Measurements from ENCODE around the gene IRF1.

The IRF1 gene

DNA sequence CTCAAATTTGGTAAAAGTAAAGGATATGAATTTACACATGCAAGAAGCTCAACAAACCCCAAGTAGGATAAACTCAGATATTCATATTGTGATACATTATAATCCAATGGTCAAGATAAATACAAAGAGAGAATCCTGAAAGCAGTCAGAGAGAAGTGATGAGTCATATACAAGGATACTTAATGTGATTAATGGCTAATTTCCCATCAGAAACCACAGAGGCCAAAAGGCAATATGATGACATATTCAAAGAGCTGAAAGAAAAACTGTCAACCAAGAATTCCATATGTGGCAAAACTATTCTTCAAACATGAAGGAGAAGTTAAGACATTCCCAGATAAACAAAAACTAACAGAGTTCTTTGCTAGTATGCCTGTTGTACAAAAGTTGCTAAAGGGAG, 19.5 kb upstream of the IRF1 start:
- peaks cover 14% of the 10 kb centered on the region for H3K9me3 Mint-ChIP-seq
- no peak overlapping the region for H3K27ac Mint-ChIP-seq
- H3K4me3 Mint-ChIP-seq, result no peak overlapping the region
- H3K36me3 Mint-ChIP-seq (ENCODE audit: low read depth), result peaks cover 2% of the 10 kb centered on the region
- no peak for DNase-seq (ENCODE audit: low spot score)
- peaks cover 19% of the 10 kb centered on the region for H3K27me3 Mint-ChIP-seq (ENCODE audit: low read depth)
- H3K4me1 Mint-ChIP-seq (ENCODE audit: low read depth), result peaks cover 13% of the 10 kb centered on the region

DNA sequence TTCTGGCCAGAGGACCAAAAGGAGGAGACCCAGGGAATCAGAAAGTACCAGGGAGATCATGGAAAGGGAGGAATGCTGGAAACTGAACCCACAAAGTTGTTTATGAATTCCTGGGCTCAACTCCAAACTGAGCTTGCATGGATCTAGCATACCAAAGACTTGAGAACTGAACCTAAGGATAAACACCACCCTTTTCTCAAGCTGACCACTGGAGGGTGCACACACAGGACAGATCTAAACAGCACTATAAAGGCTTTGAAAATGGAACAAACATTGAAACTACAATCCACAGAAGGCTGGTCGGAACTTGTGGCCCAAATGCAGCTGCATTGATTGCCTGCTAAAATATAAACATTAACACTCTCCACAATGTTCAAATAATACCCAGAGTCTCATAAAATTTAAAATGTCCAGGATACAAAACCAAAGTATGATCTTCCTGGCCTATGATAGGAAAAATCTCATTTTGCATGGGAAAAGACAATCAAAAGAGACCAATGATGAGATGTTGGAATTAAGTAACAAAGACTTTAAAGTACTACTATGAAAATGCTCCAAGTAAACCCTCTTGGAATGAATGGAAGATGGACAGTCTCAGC, 15.6 kb upstream of the IRF1 start:
- Mint-ChIP-seq H3K27ac (no peak overlapping the region), H3K4me3 (no peak overlapping the region), H3K36me3 (ENCODE audit: low read depth) (peaks cover 2% of the 10 kb centered on the region), H3K27me3 (ENCODE audit: low read depth) (peaks cover 17% of the 10 kb centered on the region), H3K4me1 (ENCODE audit: low read depth) (peaks cover 15% of the 10 kb centered on the region), H3K9me3 (peaks cover 4% of the 10 kb centered on the region)
- peak; percentile 7 for DNase-seq (ENCODE audit: low spot score)

DNA sequence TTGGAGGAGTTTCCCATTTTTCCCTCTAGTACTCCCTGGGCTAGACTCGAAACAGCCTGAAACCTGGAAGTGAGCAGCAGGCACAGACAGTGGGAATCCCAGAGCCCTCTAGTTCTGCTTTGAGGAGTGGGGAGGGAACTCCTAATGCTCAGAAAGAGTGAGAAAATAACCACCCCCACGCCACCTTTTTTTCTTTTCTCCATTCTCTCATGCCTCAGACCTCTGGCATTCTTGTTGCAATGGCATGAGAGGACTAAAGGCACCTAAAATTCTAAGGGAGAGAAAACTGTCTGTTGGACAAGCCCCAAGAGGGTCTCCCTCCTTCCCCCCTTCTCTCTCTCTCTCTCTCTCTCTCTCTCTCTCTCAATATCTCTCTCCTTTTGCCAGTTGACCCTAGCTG, 15.1 kb upstream of the IRF1 start:
- Mint-ChIP-seq H3K36me3 (ENCODE audit: low read depth) (peaks cover 2% of the 10 kb centered on the region), H3K27ac (no peak overlapping the region), H3K4me1 (ENCODE audit: low read depth) (peaks cover 16% of the 10 kb centered on the region), H3K4me3 (no peak overlapping the region), H3K9me3 (peaks cover 4% of the 10 kb centered on the region), H3K27me3 (ENCODE audit: low read depth) (peaks cover 17% of the 10 kb centered on the region)
- peak; percentile 0 for DNase-seq (ENCODE audit: low spot score)

DNA sequence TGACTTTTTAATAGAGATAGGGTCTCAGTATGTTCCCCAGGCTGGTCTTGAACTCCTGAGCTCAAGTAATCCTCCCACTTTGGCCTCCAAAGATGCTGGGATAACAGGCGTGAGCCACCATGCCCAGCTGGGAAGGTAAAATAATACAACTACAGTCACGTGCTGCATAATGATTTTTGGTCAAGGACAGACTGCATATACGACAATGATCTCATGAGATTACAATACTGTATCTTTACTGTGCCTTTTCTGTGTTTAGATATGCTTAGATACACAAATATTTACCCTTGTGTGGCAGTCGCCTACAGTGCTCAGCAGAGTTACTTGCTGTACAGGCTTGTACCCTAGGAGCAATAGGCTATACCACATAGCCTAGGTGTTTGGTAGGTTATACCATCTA, 14.2 kb upstream of the IRF1 start:
- H3K27ac Mint-ChIP-seq, result no peak overlapping the region
- no peak for DNase-seq (ENCODE audit: low spot score)
- H3K4me3 Mint-ChIP-seq, result no peak overlapping the region
- peaks cover 1% of the 10 kb centered on the region for H3K36me3 Mint-ChIP-seq (ENCODE audit: low read depth)
- H3K4me1 Mint-ChIP-seq (ENCODE audit: low read depth), result peaks cover 20% of the 10 kb centered on the region
- peaks cover 14% of the 10 kb centered on the region for H3K27me3 Mint-ChIP-seq (ENCODE audit: low read depth)
- peaks cover 2% of the 10 kb centered on the region for H3K9me3 Mint-ChIP-seq

DNA sequence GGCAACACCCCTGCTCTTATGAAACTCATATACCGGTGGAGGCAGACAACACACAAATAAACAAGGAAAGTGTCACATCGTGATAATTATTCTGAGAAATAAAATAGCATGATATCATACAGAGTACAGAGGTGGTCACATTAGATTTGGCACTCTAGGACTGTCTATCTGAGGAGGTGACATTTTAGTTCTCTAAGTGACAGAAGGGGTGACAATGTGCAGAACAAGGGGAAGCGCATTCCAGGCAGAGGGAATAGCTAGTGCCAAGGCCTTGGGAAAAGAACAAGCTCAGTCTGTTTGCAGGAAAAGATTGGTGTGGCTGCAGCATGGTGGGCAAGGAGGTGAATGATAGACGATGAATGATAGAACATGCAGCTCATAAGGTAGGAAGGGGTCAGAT, 12.7 kb upstream of the IRF1 start:
- Mint-ChIP-seq H3K4me3 (no peak overlapping the region), H3K36me3 (ENCODE audit: low read depth) (no peaks in the 10 kb centered on the region), H3K4me1 (ENCODE audit: low read depth) (peaks cover 18% of the 10 kb centered on the region), H3K27ac (no peak overlapping the region), H3K9me3 (no peaks in the 10 kb centered on the region), H3K27me3 (ENCODE audit: low read depth) (peaks cover 9% of the 10 kb centered on the region)
- no peak for DNase-seq (ENCODE audit: low spot score)

DNA sequence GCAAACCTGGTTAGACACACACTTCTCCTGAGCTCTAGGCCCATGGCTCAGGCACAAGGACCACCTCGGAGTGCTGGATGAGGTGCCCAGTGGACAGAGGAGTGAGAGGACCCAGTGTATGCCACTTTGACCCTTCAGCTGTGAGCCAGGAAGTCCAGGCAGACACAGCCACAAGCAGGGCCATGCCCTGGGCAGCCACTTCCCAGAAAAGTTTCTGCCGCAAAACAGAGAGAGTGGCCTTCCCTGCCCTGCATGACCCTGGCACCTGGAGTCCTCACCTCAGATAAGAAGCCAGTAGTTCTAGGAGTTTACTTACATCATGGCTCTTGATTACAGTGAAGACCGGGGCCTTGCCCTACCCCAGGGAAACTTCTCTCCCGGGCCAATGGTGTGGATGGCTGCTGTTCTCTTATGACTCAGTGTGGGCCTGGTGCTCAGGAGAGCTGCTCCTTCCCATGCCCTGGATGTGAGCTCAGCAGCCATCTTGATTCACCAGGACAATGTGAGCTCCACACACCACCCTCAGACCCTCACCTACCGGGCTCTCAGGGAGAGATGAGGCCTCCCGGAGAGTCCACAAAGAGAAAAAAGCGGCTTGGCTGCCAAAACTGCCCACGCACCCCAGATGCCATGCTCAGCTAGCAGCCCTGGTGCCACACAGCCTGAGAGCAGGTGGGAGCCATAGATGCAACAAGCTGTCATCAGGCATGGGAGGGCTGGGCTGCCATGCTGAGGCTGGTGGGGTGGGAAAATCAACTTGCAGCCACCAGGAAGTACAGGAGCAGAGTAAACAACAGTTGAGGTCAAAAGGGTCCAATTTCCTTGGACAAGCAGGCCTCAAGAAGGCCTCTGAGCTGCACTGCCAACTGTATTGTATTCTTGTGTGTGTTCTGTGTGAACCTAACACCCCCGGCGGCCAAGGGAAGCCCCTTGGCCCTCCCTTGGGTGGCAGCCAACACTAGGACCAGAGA, 11.7 kb upstream of the IRF1 start:
- Mint-ChIP-seq H3K27me3 (ENCODE audit: low read depth) (peaks cover 6% of the 10 kb centered on the region), H3K4me3 (no peak overlapping the region), H3K9me3 (no peaks in the 10 kb centered on the region), H3K4me1 (ENCODE audit: low read depth) (peaks cover 24% of the 10 kb centered on the region), H3K27ac (no peak overlapping the region), H3K36me3 (ENCODE audit: low read depth) (no peaks in the 10 kb centered on the region)
- DNase-seq (ENCODE audit: low spot score), result no peak

DNA sequence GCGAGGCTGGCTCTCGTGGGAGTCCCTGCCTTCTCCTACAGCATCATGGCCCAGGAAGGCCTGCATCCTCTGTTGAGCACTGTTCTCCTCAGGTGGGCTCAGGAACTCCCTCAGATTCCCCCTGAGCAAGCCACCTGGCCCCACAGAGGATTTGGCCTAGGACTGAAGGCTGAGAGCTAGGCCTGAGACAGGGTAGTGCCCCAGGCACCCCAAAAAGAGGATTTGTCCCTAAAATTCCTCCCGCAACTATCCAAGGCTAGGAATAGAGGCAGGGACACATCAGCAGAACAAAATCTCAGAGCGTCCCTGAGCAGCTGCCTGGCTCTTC, 11.0 kb upstream of the IRF1 start:
- H3K9me3 Mint-ChIP-seq, result no peaks in the 10 kb centered on the region
- H3K27me3 Mint-ChIP-seq (ENCODE audit: low read depth), result peaks cover 6% of the 10 kb centered on the region
- H3K36me3 Mint-ChIP-seq (ENCODE audit: low read depth), result no peaks in the 10 kb centered on the region
- H3K4me3 Mint-ChIP-seq, result no peak overlapping the region
- no peak overlapping the region for H3K27ac Mint-ChIP-seq
- H3K4me1 Mint-ChIP-seq (ENCODE audit: low read depth), result peaks cover 26% of the 10 kb centered on the region
- no peak for DNase-seq (ENCODE audit: low spot score)

DNA sequence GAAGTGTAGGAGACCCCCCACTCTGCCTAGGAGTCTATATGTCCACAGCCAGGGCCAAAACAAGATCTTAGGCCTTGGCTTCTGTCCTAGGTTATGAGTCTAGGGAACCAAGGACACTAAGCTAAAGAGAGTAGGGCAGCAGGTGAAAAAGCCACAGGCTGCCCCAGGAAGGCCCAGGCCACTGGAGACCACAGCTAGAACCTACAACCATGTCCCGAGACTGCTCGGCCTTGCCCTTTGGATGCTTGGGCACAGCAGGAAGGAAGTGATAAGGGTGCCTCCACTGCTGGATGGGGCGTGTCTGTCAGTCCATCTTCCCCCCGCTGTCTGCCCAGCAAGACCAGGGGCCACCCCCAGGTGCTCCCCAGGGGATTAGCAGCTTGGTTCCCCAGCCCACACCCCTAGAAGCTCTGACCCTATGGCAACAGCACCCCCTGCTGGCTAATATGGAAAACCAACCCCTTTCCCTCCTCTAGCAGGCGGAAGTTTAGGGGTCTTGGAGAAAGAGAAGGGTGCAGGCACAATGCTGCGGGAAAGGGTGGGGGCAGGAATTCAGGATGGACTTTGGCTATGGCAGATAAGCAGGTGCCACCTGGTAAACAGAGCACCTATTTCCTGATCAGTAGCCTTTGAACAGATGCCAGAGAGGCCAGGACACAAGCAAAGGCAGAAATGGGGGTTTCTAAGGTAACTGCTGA, 10.5 kb upstream of the IRF1 start:
- DNase-seq (ENCODE audit: low spot score), result peak; percentile 65
- Mint-ChIP-seq H3K4me1 (ENCODE audit: low read depth) (peaks cover 26% of the 10 kb centered on the region), H3K4me3 (no peak overlapping the region), H3K36me3 (ENCODE audit: low read depth) (no peaks in the 10 kb centered on the region), H3K9me3 (no peaks in the 10 kb centered on the region), H3K27me3 (ENCODE audit: low read depth) (peaks cover 6% of the 10 kb centered on the region), H3K27ac (peak overlapping the region; percentile 74)

DNA sequence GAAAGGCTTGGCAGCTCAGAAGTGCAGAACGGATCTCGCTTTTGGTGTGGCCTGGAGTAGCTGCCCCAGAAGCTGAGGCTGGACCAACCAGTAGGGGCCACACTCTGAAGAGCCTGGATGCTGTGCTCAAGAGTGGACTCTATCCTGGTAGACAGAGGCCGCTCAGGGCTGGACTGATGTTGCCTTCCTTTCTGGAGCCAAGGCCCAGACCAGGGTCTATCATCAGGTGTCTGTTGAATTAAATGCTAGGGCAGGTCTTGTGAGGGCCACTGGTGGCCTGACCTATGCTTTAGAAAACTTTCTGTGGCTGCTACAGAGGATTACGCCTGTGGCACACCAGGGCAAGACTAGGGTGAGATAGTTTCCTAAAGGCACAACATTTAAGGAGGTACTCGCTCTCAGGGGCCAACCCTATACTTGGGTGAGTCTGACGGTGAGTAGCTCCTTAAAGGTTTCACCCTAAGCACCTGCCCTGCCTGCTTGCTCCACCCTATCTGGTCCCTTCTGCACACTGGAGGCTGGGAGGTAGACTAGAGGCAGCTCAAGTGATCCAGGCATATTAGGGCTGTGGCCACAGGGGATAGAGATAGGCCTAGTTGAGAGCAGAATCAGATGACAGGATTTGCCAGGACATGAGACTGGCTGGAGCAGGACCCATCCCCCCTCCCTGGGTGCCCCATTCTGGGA, 9.8 kb upstream of the IRF1 start:
- Mint-ChIP-seq H3K4me3 (no peak overlapping the region), H3K4me1 (ENCODE audit: low read depth) (peaks cover 25% of the 10 kb centered on the region), H3K27me3 (ENCODE audit: low read depth) (peaks cover 5% of the 10 kb centered on the region), H3K36me3 (ENCODE audit: low read depth) (no peaks in the 10 kb centered on the region), H3K9me3 (no peaks in the 10 kb centered on the region), H3K27ac (peak overlapping the region; percentile 53)
- DNase-seq (ENCODE audit: low spot score), result no peak

DNA sequence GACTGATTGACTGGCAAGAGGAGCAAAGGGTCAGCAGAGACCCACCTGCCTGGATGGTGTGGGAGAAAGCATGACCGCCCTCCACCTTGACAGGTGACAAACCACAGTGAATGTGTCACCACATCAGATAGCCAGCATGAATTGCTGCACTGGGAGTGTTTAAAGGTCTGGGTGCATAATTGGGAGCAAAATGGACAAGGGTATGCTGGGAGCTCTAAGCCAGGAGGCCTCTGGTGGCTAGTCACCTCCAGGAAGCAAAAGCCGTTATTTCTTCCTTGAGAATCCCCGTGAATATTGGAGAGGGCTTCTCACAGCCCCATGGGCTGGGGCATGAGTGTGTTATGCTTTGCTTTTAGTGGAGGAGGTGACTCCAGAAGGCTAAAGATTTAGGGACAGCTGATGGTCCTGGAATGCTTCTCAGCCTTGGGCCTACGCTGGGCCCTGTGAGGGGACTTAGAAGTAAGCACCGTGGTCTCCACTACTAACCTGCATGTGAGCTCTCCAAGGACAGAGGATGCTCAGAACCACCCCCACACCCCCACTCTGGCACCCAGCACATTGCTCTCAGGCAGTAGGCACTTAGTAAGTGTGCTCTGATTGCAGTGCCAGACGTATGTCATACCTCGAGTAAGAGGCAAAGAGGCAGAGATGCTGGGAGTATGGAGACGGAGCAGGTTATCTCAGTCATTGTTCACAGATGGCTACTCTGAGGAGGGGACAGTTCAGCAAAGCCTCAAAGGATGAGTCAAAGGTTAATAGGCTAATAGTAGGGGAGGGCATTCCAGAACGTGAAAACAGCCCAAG, 9.1 kb upstream of the IRF1 start:
- H3K36me3 Mint-ChIP-seq (ENCODE audit: low read depth), result no peaks in the 10 kb centered on the region
- peak overlapping the region; percentile 53 for H3K27ac Mint-ChIP-seq
- peaks cover 30% of the 10 kb centered on the region for H3K4me1 Mint-ChIP-seq (ENCODE audit: low read depth)
- no peaks in the 10 kb centered on the region for H3K9me3 Mint-ChIP-seq
- no peak overlapping the region for H3K4me3 Mint-ChIP-seq
- peaks cover 4% of the 10 kb centered on the region for H3K27me3 Mint-ChIP-seq (ENCODE audit: low read depth)
- no peak for DNase-seq (ENCODE audit: low spot score)

DNA sequence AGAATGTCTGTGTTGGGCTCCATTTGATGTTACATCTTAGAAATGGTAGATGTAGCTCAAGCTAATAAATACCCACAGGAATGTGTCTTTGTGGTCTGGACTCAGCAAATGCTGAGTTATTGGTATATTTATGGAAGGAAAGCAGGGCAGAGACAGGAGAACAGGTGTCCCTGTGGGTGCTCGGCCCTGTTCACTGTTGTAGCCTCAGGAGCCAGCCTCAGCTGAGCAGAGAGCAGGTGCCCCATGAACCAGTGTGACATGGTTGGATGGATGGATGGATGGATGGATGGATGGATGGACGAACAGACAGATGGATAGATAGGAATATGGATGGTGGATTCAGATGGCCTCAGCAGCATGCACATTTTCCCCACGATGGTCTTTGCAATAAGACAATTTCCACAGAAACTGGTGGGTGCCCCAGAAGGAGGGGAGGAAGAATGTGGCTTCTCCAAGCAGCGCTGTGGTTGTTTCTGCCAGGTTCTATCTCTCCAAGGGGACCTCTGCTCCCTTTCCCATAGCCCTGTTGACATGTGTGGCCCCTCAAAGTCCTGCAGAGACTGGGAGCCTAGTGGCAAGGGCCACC, 8.2 kb upstream of the IRF1 start:
- Mint-ChIP-seq H3K27me3 (ENCODE audit: low read depth) (peaks cover 4% of the 10 kb centered on the region), H3K4me1 (ENCODE audit: low read depth) (peaks cover 39% of the 10 kb centered on the region), H3K36me3 (ENCODE audit: low read depth) (peaks cover 2% of the 10 kb centered on the region), H3K4me3 (no peak overlapping the region), H3K9me3 (no peaks in the 10 kb centered on the region), H3K27ac (peak overlapping the region; percentile 46)
- DNase-seq (ENCODE audit: low spot score), result no peak

DNA sequence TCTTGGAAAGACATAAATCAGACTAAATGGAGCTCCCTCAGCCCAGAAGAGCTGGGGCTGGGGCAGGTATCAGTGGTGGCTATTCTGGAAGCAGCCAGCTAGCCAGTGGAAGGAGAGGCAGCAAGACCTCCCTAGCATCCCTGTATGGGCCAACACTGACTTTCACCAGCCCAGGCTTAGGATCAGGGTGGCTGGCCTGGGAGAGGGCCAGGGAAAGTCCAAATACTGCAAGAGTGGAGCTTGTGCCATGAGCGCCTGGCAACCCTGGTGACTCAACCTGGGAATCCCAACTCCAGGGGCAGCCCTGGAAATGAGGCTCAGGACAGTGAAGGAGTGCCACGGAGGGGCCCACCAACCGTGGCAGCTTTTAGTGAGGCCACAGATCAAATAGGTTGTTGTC, 7.6 kb upstream of the IRF1 start:
- peaks cover 1% of the 10 kb centered on the region for H3K27me3 Mint-ChIP-seq (ENCODE audit: low read depth)
- no peak overlapping the region for H3K4me3 Mint-ChIP-seq
- H3K36me3 Mint-ChIP-seq (ENCODE audit: low read depth), result peaks cover 5% of the 10 kb centered on the region
- H3K4me1 Mint-ChIP-seq (ENCODE audit: low read depth), result peaks cover 45% of the 10 kb centered on the region
- DNase-seq (ENCODE audit: low spot score), result peak; percentile 3
- H3K27ac Mint-ChIP-seq, result peak overlapping the region; percentile 91
- H3K9me3 Mint-ChIP-seq, result no peaks in the 10 kb centered on the region

DNA sequence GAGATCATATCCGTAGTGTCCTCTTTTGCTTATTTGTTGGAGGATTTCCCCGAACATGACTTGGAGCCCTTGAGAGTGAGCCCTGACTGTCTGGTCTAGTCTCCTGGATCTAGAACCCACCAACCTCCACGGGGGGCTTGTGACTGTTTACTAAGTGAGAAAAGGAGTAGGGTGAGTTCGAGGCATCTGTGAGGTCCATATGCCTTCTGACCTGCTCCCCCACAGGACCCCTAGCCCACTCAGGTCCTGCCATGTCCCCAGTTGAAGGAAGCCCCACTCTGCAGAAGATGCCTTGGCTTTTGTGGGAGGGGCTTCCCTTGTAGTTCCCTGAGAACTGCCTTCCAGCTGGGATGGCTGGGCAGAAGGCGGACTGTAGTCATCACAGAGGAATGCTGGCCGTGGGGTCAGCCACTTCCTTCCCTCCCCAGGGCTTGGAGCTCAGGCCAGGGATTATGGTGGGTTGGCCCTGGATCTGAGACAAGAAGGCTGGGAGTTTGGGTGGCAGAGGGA, 7.0 kb upstream of the IRF1 start:
- Mint-ChIP-seq H3K4me1 (ENCODE audit: low read depth) (peaks cover 48% of the 10 kb centered on the region), H3K27me3 (ENCODE audit: low read depth) (no peaks in the 10 kb centered on the region), H3K9me3 (no peaks in the 10 kb centered on the region), H3K36me3 (ENCODE audit: low read depth) (peaks cover 5% of the 10 kb centered on the region), H3K4me3 (peak overlapping the region; percentile 92), H3K27ac (peak overlapping the region; percentile 91)
- DNase-seq (ENCODE audit: low spot score), result no peak
